ENCODE data around the gene CFAP141. TPM values are rescaled to one million over a fixed set of nuclear protein-coding genes. Genes with fewer than 3 reads are reported as not detected.
A peak's percentile ranks its signal among the peaks of the same experiment; 100 is the strongest.

Gene CFAP141
- total RNA-seq, 6 donors from 2014 or later = 5.9 to 6.5 TPM; not detected in 4

- Histone ChIP-seq H3K4me3 (peak overlapping the region; percentile 61 to 80 (median 73)), H3K27me3 (no peaks in the 10 kb centered on the region), H3K4me1 (peaks cover 36 to 63% (median 48%) of the 10 kb centered on the region in 4 donors), H3K36me3 (peaks cover 3 to 32% (median 14%) of the 10 kb centered on the region in 4 donors), H3K9me3 (no peaks in the 10 kb centered on the region), H3K27ac (peak overlapping the region; percentile 98 to 100 (median 99))
- WGBS, 2 donors = 0% methylated on average over 6 to 16 of the region's 33 CpGs
- TF ChIP-seq CTCF (IDR thresholded peaks at IDR 0.05) (no peak), POLR2AphosphoS5 (IDR thresholded peaks at IDR 0.05) (no peak), POLR2A (IDR thresholded peaks at IDR 0.05) (peak in 1 of 4 donors; percentile 32), EP300 (IDR thresholded peaks at IDR 0.05) (no peak)
- DNase-seq = no peak
- no peak for ATAC-seq (ENCODE audit: low FRiP score in 2 of 2)
These were observed 14.8 kb upstream of the CFAP141 start for GRCh38 chr1:154220970-154221277.

- Histone ChIP-seq H3K36me3 (peaks cover 3 to 26% (median 10%) of the 10 kb centered on the region in 4 donors), H3K27me3 (no peaks in the 10 kb centered on the region), H3K9me3 (no peaks in the 10 kb centered on the region), H3K27ac (peak within 1 kb of the TSS; percentile 98 to 100 (median 99)), H3K4me3 (peak within 1 kb of the TSS; percentile 61 to 80 (median 73)), H3K4me1 (peaks cover 36 to 57% (median 48%) of the 10 kb centered on the region in 4 donors)
- DNase-seq = peak; percentile 99 to 100
- TF ChIP-seq CTCF (IDR thresholded peaks at IDR 0.05) = peak in 3 of 6 experiments; percentile 21 to 29 (median 25)
- peak; percentile 96 to 98 for TF ChIP-seq POLR2AphosphoS5 (IDR thresholded peaks at IDR 0.05)
- peak in 3 of 4 donors; percentile 56 to 88 (median 87) for TF ChIP-seq POLR2A (IDR thresholded peaks at IDR 0.05)
- peak in 1 of 4 donors; percentile 98 for TF ChIP-seq EP300 (IDR thresholded peaks at IDR 0.05)
- peak; percentile 97 to 98 for ATAC-seq (ENCODE audit: low FRiP score in 2 of 2)
- 0 to 1% methylated on average over 26 to 67 of the region's 73 CpGs for whole genome bisulfite sequencing, 2 donors
These were observed 14.2 kb upstream of the CFAP141 start, which contains the start of gene UBAP2L for GRCh38 chr1:154220071-154220969. Gene UBAP2L (plus strand): TSS chr1:154220955. CDS start chr1:154225124, 4,169 bp downstream.

- Histone ChIP-seq H3K27me3 (no peaks in the 10 kb centered on the region), H3K9me3 (no peaks in the 10 kb centered on the region), H3K36me3 (peaks cover 3 to 28% (median 8%) of the 10 kb centered on the region in 4 donors), H3K27ac (peak overlapping the region; percentile 98 to 100 (median 99)), H3K4me1 (peaks cover 34 to 51% (median 47%) of the 10 kb centered on the region in 4 donors), H3K4me3 (peak overlapping the region; percentile 51 to 80 (median 66))
- ATAC-seq (ENCODE audit: low FRiP score in 2 of 2) (no peak), DNase-seq (peak in 1 of 2 donors; percentile 41)
- peak in 1 of 6 experiments; percentile 13 for TF ChIP-seq CTCF (IDR thresholded peaks at IDR 0.05)
- no peak for TF ChIP-seq EP300 (IDR thresholded peaks at IDR 0.05)
- TF ChIP-seq POLR2AphosphoS5 (IDR thresholded peaks at IDR 0.05) = no peak
- no peak for TF ChIP-seq POLR2A (IDR thresholded peaks at IDR 0.05)
- 5 to 10% methylated on average over 5 of the region's 5 CpGs for WGBS, 2 donors
These were observed 13.4 kb upstream of the CFAP141 start for GRCh38 chr1:154219541-154219940.

GRCh38 chr1:154218545-154218944, 12.4 kb upstream of the CFAP141 start:
- H3K9me3 ChIP-seq = no peaks in the 10 kb centered on the region
- TF ChIP-seq EP300 (IDR thresholded peaks at IDR 0.05) (no peak), POLR2AphosphoS5 (IDR thresholded peaks at IDR 0.05) (no peak), POLR2A (IDR thresholded peaks at IDR 0.05) (no peak)
- H3K4me1 ChIP-seq = peaks cover 31 to 45% (median 43%) of the 10 kb centered on the region in 4 donors
- ATAC-seq (ENCODE audit: low FRiP score in 2 of 2) (no peak), DNase-seq (no peak)
- H3K36me3 ChIP-seq = peaks cover 8 to 38% (median 17%) of the 10 kb centered on the region in 4 donors
- H3K27ac ChIP-seq = peak overlapping the region in 1 of 4 donors; percentile 99
- H3K27me3 ChIP-seq = no peaks in the 10 kb centered on the region
- peak overlapping the region in 1 of 4 donors; percentile 70 for H3K4me3 ChIP-seq
- WGBS, 2 donors = 42 to 74% methylated on average over 3 of the region's 3 CpGs

- TF ChIP-seq POLR2AphosphoS5 (IDR thresholded peaks at IDR 0.05) (no peak), EP300 (IDR thresholded peaks at IDR 0.05) (no peak), POLR2A (IDR thresholded peaks at IDR 0.05) (no peak), CTCF (IDR thresholded peaks at IDR 0.05) (no peak)
- Histone ChIP-seq H3K27ac (no peak overlapping the region), H3K4me1 (peaks cover 1 to 12% (median 10%) of the 10 kb centered on the region in 4 donors), H3K27me3 (no peaks in the 10 kb centered on the region), H3K36me3 (peaks cover 37 to 87% (median 61%) of the 10 kb centered on the region in 4 donors), H3K9me3 (no peaks in the 10 kb centered on the region), H3K4me3 (no peak overlapping the region)
- WGBS, 2 donors = 92 to 100% methylated on average over 1 of the region's 1 CpG
- no peak for ATAC-seq (ENCODE audit: low FRiP score in 2 of 2)
- DNase-seq = no peak
These were observed 7.1 kb upstream of the CFAP141 start for GRCh38 chr1:154213274-154213673.

Data from upper lobe of left lung (tissue), 6 donors.